Common myeloid progenitor, CD34-positive (primary cell): ENCODE results near the gene ADARB2.

ENCODE experiments used
- CTCF ChIA-PET: fragments of 350-600 bp; sonication (Branson Sonifier 250); formaldehyde crosslinking; loops from one replicate; lab custom pipeline; 2021; ENCODE audit warnings: antibody characterized with exemption; lab: Charles Lee
- POLR2A ChIA-PET: fragments of 350-600 bp; sonication (Branson Sonifier 250); formaldehyde crosslinking; loops from one replicate; lab custom pipeline; 2021; ENCODE audit warnings: antibody characterized with exemption; lab: Charles Lee
- DNase-seq, 3 donors: peaks; one replicate each; pipeline versions ENCODE4 v3.0.0 to v3.0.0-alpha.2; 2013
- H3K27ac ChIP-seq, 2 experiments: 1 replicate in 1 of 2; 2 replicates in 1 of 2; pipeline ENCODE4 v1.7.0; 2013; ENCODE audit warnings: inconsistent platforms in 2 of 2, low read length in 2 of 2, mild to moderate bottlenecking in 2 of 2, low read depth in 1 of 2, moderate library complexity in 1 of 2; ENCODE audit not compliant: severe bottlenecking in 2 of 2, insufficient read depth in 1 of 2, poor library complexity in 1 of 2
- H3K27me3 ChIP-seq, 5 experiments: replicated peaks in 2 of 5; 1 replicate in 3 of 5; 2 replicates in 2 of 5; pipeline versions ENCODE4 v1.6.1 to v1.7.0; 2013; ENCODE audit warnings: low read length in 4 of 5, mild to moderate bottlenecking in 2 of 5, moderate library complexity in 2 of 5, inconsistent platforms in 1 of 5; ENCODE audit not compliant: insufficient read depth in 5 of 5, control insufficient read depth in 4 of 5
- H3K36me3 ChIP-seq, 4 experiments: 1 replicate in 2 of 4; 2 replicates in 2 of 4; pipeline versions ENCODE4 v1.6.1 to v1.7.0; 2013; ENCODE audit warnings: low read length in 3 of 4, control low read depth in 1 of 4, mild to moderate bottlenecking in 1 of 4; ENCODE audit not compliant: control insufficient read depth in 4 of 4, insufficient read depth in 4 of 4
- H3K4me1 ChIP-seq, 4 experiments: 1 replicate in 3 of 4; 2 replicates in 1 of 4; pipeline versions ENCODE4 v1.6.1 to v1.7.1; 2013; ENCODE audit warnings: low read length in 3 of 4, mild to moderate bottlenecking in 3 of 4, control low read depth in 1 of 4, inconsistent platforms in 1 of 4, moderate library complexity in 1 of 4; ENCODE audit not compliant: control insufficient read depth in 4 of 4, insufficient read depth in 4 of 4; ENCODE audit errors: control extremely low read depth in 1 of 4
- H3K4me3 ChIP-seq, 7 experiments: 1 replicate in 4 of 7; 2 replicates in 3 of 7; pipeline versions ENCODE4 v1.5.1 to v1.7.0; 2013; ENCODE audit warnings: mild to moderate bottlenecking in 7 of 7, low read length in 6 of 7, moderate library complexity in 6 of 7, inconsistent platforms in 2 of 7, low read depth in 2 of 7, control low read depth in 1 of 7; ENCODE audit not compliant: insufficient read depth in 4 of 7, control insufficient read depth in 1 of 7; ENCODE audit errors: extremely low read depth in 1 of 7
- H3K9me3 ChIP-seq, 5 experiments: 1 replicate in 4 of 5; 2 replicates in 1 of 5; pipeline versions ENCODE4 v1.6.1 to v1.7.1; 2013; ENCODE audit warnings: low read length in 4 of 5, mild to moderate bottlenecking in 2 of 5, inconsistent platforms in 1 of 5, low read depth in 1 of 5, moderate library complexity in 1 of 5; ENCODE audit not compliant: control insufficient read depth in 4 of 5, insufficient read depth in 2 of 5; ENCODE audit errors: control extremely low read depth in 1 of 5
- WGBS: methylation state at CpG from one replicate; pipeline ENCODE4 v1.1.5; 2013; ENCODE audit not compliant: insufficient coverage; 5-methylcytosine and 5-hydroxymethylcytosine counted together

The ADARB2 gene

GRCh38 chr10:1199345-1199673 lies 538.0 kb downstream of the ADARB2 start:
- 84% methylated on average over 17 of the region's 17 CpGs for WGBS
- no peak overlapping the region for H3K4me3 ChIP-seq
- no peak for DNase-seq
- no peaks in the 10 kb centered on the region for H3K4me1 ChIP-seq
- no peaks in the 10 kb centered on the region for H3K36me3 ChIP-seq
- H3K27ac ChIP-seq, result no peak overlapping the region
- POLR2A ChIA-PET, result no interaction called here
- peaks cover 0 to 37% (median 14%) of the 10 kb centered on the region in 5 experiments for H3K27me3 ChIP-seq
- CTCF ChIA-PET, result no interaction called here
- H3K9me3 ChIP-seq, result no peaks in the 10 kb centered on the region

- Histone ChIP-seq H3K4me3 (no peak overlapping the region), H3K27ac (no peak overlapping the region), H3K27me3 (peaks cover 0 to 37% (median 14%) of the 10 kb centered on the region in 5 experiments), H3K9me3 (no peaks in the 10 kb centered on the region), H3K36me3 (no peaks in the 10 kb centered on the region), H3K4me1 (no peaks in the 10 kb centered on the region)
- 80% methylated on average over 14 of the region's 20 CpGs for WGBS
- CTCF ChIA-PET, result no interaction called here
- no peak for DNase-seq
- POLR2A ChIA-PET, result no interaction called here
These were observed 538.6 kb downstream of the ADARB2 start for GRCh38 chr10:1198453-1199344.

GRCh38 chr10:1197384-1197783 lies 539.9 kb downstream of the ADARB2 start:
- H3K4me1 ChIP-seq, result no peaks in the 10 kb centered on the region
- ChIA-PET POLR2A (no interaction called here), CTCF (no interaction called here)
- no peak for DNase-seq
- H3K9me3 ChIP-seq, result no peaks in the 10 kb centered on the region
- peaks cover 0 to 41% (median 14%) of the 10 kb centered on the region in 5 experiments for H3K27me3 ChIP-seq
- WGBS, result 23% methylated on average over 2 of the region's 6 CpGs
- no peak overlapping the region for H3K27ac ChIP-seq
- H3K36me3 ChIP-seq, result no peaks in the 10 kb centered on the region
- H3K4me3 ChIP-seq, result no peak overlapping the region

GRCh38 chr10:1196656-1197055 lies 540.7 kb downstream of the ADARB2 start:
- POLR2A ChIA-PET, result no interaction called here

GRCh38 chr10:1195828-1196227 lies 541.5 kb downstream of the ADARB2 start:
- no peak for DNase-seq
- CTCF ChIA-PET, result no interaction called here
- POLR2A ChIA-PET, result no interaction called here

More at GRCh38 chr10:1196656-1197055, 540.7 kb downstream of the ADARB2 start:
- H3K27me3 ChIP-seq, result peaks cover 0 to 42% (median 15%) of the 10 kb centered on the region in 5 experiments
- H3K4me1 ChIP-seq, result no peaks in the 10 kb centered on the region
- no CpG with 5 or more reads among the region's 2 CpGs for WGBS
- CTCF ChIA-PET, result no interaction called here
- H3K9me3 ChIP-seq, result no peaks in the 10 kb centered on the region
- H3K36me3 ChIP-seq, result no peaks in the 10 kb centered on the region
- DNase-seq, result no peak
- H3K4me3 ChIP-seq, result no peak overlapping the region
- H3K27ac ChIP-seq, result no peak overlapping the region

GRCh38 chr10:1194161-1194560 lies 543.2 kb downstream of the ADARB2 start:
- Histone ChIP-seq H3K9me3 (no peaks in the 10 kb centered on the region), H3K27me3 (peaks cover 0 to 48% (median 17%) of the 10 kb centered on the region in 5 experiments), H3K4me3 (no peak overlapping the region), H3K27ac (no peak overlapping the region), H3K4me1 (no peaks in the 10 kb centered on the region), H3K36me3 (no peaks in the 10 kb centered on the region)
- POLR2A ChIA-PET, result no interaction called here
- CTCF ChIA-PET, result no interaction called here
- 76% methylated on average over 7 of the region's 7 CpGs for WGBS
- DNase-seq, result no peak

More at GRCh38 chr10:1195828-1196227, 541.5 kb downstream of the ADARB2 start:
- Histone ChIP-seq H3K9me3 (no peaks in the 10 kb centered on the region), H3K4me1 (no peaks in the 10 kb centered on the region), H3K27ac (no peak overlapping the region), H3K36me3 (no peaks in the 10 kb centered on the region), H3K27me3 (peaks cover 0 to 45% (median 16%) of the 10 kb centered on the region in 5 experiments), H3K4me3 (no peak overlapping the region)
- 67% methylated on average over 4 of the region's 9 CpGs for WGBS

GRCh38 chr10:1193561-1193960 lies 543.8 kb downstream of the ADARB2 start:
- no peak overlapping the region for H3K27ac ChIP-seq
- CTCF ChIA-PET, result no interaction called here
- no peak for DNase-seq
- H3K27me3 ChIP-seq, result peaks cover 0 to 43% (median 13%) of the 10 kb centered on the region in 5 experiments
- H3K4me1 ChIP-seq, result no peaks in the 10 kb centered on the region
- POLR2A ChIA-PET, result no interaction called here
- H3K4me3 ChIP-seq, result no peak overlapping the region
- H3K36me3 ChIP-seq, result no peaks in the 10 kb centered on the region
- WGBS, result 75% methylated on average over 1 of the region's 4 CpGs
- H3K9me3 ChIP-seq, result no peaks in the 10 kb centered on the region
